HG02759 (cell line): ENCODE measurements around the gene MGAT3.

ENCODE experiments used
- ATAC-seq: cut with Tn5 transposase; IDR thresholded peaks from one replicate; pipeline ENCODE4 v1.9.1; 2021; ENCODE audit warnings: mild to moderate bottlenecking, moderate library complexity; ENCODE audit not compliant: unreplicated experiment

Gene MGAT3

GRCh38 chr22:39448205-39449054, 8.4 kb upstream of the MGAT3 start:
- no peak for ATAC-seq

- no peak for ATAC-seq
Measured at GRCh38 chr22:39449708-39450107, 7.1 kb upstream of the MGAT3 start.

GRCh38 chr22:39450258-39450955, 6.4 kb upstream of the MGAT3 start:
- ATAC-seq, result no peak

- no peak for ATAC-seq
Measured at GRCh38 chr22:39452740-39453040, 4.1 kb upstream of the MGAT3 start.

- no peak for ATAC-seq
Measured at GRCh38 chr22:39453765-39454378, 2.9 kb upstream of the MGAT3 start.

GRCh38 chr22:39454385-39454871, 2.4 kb upstream of the MGAT3 start:
- no peak for ATAC-seq

- peak; percentile 38 for ATAC-seq
Measured at GRCh38 chr22:39457198-39457555, 365 bp downstream of the MGAT3 start.

GRCh38 chr22:39457556-39458443, 988 bp downstream of the MGAT3 start:
- peak; percentile 39 for ATAC-seq

GRCh38 chr22:39458444-39459083, 1.8 kb downstream of the MGAT3 start:
- no peak for ATAC-seq

GRCh38 chr22:39459681-39460080, 2.9 kb downstream of the MGAT3 start:
- no peak for ATAC-seq

- no peak for ATAC-seq
Measured at GRCh38 chr22:39462443-39463221, 5.8 kb downstream of the MGAT3 start.

- ATAC-seq, result no peak
Measured at GRCh38 chr22:39463277-39463676, 6.5 kb downstream of the MGAT3 start.

- ATAC-seq, result no peak
Measured at GRCh38 chr22:39463931-39464390, 7.1 kb downstream of the MGAT3 start.

- ATAC-seq, result no peak
Measured at GRCh38 chr22:39466228-39467006, 9.6 kb downstream of the MGAT3 start.

- ATAC-seq, result no peak
Measured at GRCh38 chr22:39467390-39467895, 10.6 kb downstream of the MGAT3 start.

GRCh38 chr22:39468487-39469325, 11.9 kb downstream of the MGAT3 start:
- no peak for ATAC-seq

- no peak for ATAC-seq
Measured at GRCh38 chr22:39469326-39469680, 12.5 kb downstream of the MGAT3 start.
